ENCODE data around the gene NRN1. TPM values are rescaled to one million over a fixed set of nuclear protein-coding genes. Genes with fewer than 3 reads are reported as not detected.
A peak's percentile ranks its signal among the peaks of the same experiment; 100 is the strongest.

The NRN1 gene
- total RNA-seq, 3 donors from 2014 or later (not counting 1 experiment from before 2014, with no cell fraction given), result not detected

DNA sequence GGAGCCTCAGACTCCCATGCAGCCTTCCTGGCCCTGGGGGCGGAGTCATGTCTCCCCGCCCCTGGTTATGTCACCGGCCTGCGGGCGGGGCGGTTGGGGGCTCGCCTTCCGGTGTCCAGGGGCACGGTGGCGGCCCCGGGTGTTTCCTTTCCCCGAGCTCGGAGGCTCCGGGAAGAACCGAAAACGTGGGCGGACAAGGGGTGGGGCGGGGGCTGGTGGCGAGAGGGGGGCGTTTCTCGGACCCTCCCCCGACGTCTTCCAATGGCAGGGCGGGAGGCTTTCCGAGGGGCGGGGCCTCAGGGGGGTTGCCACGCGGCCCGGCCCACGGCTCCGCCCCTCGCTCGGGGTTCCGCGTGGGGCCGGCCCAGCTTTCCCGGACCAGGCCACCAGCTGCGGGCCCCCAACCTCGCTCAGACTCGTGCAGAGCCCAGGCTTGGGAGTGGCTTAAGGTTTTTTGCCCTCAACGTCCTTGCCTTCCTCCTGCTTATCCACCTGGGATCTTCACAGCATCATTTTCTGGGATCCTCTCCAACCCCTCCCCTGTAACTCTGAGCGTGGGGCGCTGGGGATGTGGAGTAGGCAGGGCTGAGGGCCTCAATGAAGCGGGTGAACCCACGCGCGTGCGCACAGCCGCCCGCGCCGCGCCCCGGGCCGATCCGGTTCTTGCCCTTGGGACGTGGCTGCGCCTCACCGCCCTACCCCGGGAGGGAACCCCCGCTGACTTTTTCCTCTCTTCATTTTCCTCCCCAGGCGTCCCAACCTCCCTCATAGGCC, 2.1 kb upstream of the NRN1 start:
- intact Hi-C loops (cut with micrococcal nuclease), result loop anchor here (2.0 to 10.0 kb wide), 2 partner anchors 494 to 536 kb away; no protein-coding TSS in a partner anchor
- Histone ChIP-seq H3K36me3 (ENCODE audit: control insufficient read depth, insufficient read depth, low read length) (no peaks in the 10 kb centered on the region), H3K9me3 (ENCODE audit: control insufficient read depth, insufficient read depth, low read length) (peaks cover 12% of the 10 kb centered on the region), H3K4me3 (ENCODE audit: low read length) (peak overlapping the region; percentile 30), H3K27me3 (ENCODE audit: control insufficient read depth, insufficient read depth, low read length) (peaks cover 59% of the 10 kb centered on the region), H3K4me1 (ENCODE audit: control insufficient read depth, insufficient read depth, low read length) (peaks cover 46% of the 10 kb centered on the region), H3K27ac (ENCODE audit: low read length) (no peak overlapping the region)
- Mint-ChIP-seq H3K36me3 (peaks cover 12% of the 10 kb centered on the region), H3K27ac (peak overlapping the region in 1 of 2 donors; percentile 65), H3K9me3 (no peaks in the 10 kb centered on the region), H3K27me3 (ENCODE audit: low read depth in 2 of 2) (peaks cover 58 to 75% of the 10 kb centered on the region in 2 donors), H3K4me1 (peaks cover 52 to 54% of the 10 kb centered on the region in 2 donors), H3K4me3 (peak overlapping the region; percentile 91)
- ATAC-seq (peak; percentile 68 to 73 (median 73)), DNase-seq (peak in 1 of 2 donors; percentile 57)
- TF ChIP-seq, protein P1, sequence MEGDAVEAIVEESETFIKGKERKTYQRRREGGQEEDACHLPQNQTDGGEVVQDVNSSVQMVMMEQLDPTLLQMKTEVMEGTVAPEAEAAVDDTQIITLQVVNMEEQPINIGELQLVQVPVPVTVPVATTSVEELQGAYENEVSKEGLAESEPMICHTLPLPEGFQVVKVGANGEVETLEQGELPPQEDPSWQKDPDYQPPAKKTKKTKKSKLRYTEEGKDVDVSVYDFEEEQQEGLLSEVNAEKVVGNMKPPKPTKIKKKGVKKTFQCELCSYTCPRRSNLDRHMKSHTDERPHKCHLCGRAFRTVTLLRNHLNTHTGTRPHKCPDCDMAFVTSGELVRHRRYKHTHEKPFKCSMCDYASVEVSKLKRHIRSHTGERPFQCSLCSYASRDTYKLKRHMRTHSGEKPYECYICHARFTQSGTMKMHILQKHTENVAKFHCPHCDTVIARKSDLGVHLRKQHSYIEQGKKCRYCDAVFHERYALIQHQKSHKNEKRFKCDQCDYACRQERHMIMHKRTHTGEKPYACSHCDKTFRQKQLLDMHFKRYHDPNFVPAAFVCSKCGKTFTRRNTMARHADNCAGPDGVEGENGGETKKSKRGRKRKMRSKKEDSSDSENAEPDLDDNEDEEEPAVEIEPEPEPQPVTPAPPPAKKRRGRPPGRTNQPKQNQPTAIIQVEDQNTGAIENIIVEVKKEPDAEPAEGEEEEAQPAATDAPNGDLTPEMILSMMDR (IDR thresholded peaks at IDR 0.05), result no peak
- 2% methylated on average over 61 of the region's 62 CpGs for WGBS (ENCODE audit: insufficient coverage)

GRCh38 chr6:6008089-6008647, 1.4 kb upstream of the NRN1 start:
- WGBS (ENCODE audit: insufficient coverage), result 3% methylated on average over 18 of the region's 18 CpGs
- peak overlapping the region; percentile 46 to 65 for H3K27ac Mint-ChIP-seq
- Histone ChIP-seq H3K27ac (ENCODE audit: low read length) (no peak overlapping the region), H3K9me3 (ENCODE audit: control insufficient read depth, insufficient read depth, low read length) (peaks cover 13% of the 10 kb centered on the region), H3K4me1 (ENCODE audit: control insufficient read depth, insufficient read depth, low read length) (peaks cover 52% of the 10 kb centered on the region), H3K36me3 (ENCODE audit: control insufficient read depth, insufficient read depth, low read length) (no peaks in the 10 kb centered on the region), H3K27me3 (ENCODE audit: control insufficient read depth, insufficient read depth, low read length) (peaks cover 66% of the 10 kb centered on the region), H3K4me3 (ENCODE audit: low read length) (peak overlapping the region; percentile 24)
- H3K4me3 Mint-ChIP-seq, result peak overlapping the region; percentile 91
- intact Hi-C loops (cut with micrococcal nuclease), result loop anchor here (2.0 to 10.0 kb wide), 2 partner anchors 493 to 535 kb away; no protein-coding TSS in a partner anchor
- no peaks in the 10 kb centered on the region for H3K9me3 Mint-ChIP-seq
- TF ChIP-seq, protein P1 (IDR thresholded peaks at IDR 0.05), result no peak
- ATAC-seq (peak in 1 of 3 donors; percentile 5), DNase-seq (no peak)
- peaks cover 55 to 59% of the 10 kb centered on the region in 2 donors for H3K4me1 Mint-ChIP-seq
- peaks cover 58 to 69% of the 10 kb centered on the region in 2 donors for H3K27me3 Mint-ChIP-seq (ENCODE audit: low read depth in 2 of 2)
- peaks cover 12% of the 10 kb centered on the region for H3K36me3 Mint-ChIP-seq

DNA sequence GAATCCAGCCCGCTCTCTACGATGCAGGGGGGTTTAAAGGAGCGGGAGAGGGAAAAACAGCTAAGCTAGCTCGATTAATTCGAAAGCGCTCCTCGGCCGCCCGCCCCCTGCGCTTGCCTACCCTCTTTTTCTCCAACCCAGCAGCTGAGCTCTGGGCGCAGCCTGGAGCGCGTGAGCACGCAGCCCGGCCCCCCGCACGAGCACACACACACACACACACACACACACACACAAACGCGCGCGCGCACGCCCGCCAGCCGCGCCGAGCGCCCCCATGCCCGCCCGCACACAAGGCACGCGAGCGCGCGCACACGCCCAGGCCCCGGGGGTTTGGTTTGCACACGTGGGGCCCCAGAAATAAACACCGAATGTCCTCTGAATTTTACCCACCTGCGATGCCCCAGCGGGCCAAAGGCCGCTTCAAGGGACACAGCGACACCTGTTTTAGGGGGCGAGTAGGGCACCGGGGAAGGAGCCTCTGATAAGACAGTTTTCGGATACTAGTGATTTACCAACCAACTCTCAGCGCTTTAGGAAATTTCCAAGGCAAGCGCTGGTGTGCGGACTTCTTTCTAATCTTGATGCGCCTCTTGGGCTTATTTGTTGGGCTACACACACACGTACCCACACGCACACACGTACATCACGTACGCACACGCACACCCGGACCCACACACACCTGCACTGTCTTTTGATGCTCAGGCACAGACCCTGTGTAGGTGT, 802 bp upstream of the NRN1 start:
- H3K27ac Mint-ChIP-seq, result peak overlapping the region; percentile 46 to 65
- DNase-seq, result peak in 1 of 2 donors; percentile 62
- peaks cover 59 to 65% of the 10 kb centered on the region in 2 donors for H3K4me1 Mint-ChIP-seq

More for the DNA sequence above, 802 bp upstream of the NRN1 start:
- 4% methylated on average over 57 of the region's 57 CpGs for WGBS (ENCODE audit: insufficient coverage)
- H3K36me3 ChIP-seq (ENCODE audit: control insufficient read depth, insufficient read depth, low read length), result no peaks in the 10 kb centered on the region
- peaks cover 62 to 68% of the 10 kb centered on the region in 2 donors for H3K27me3 Mint-ChIP-seq (ENCODE audit: low read depth in 2 of 2)
- H3K4me3 Mint-ChIP-seq, result peak overlapping the region; percentile 91
- no peaks in the 10 kb centered on the region for H3K9me3 Mint-ChIP-seq
- peaks cover 59% of the 10 kb centered on the region for H3K4me1 ChIP-seq (ENCODE audit: control insufficient read depth, insufficient read depth, low read length)
- peak in 2 of 3 donors; percentile 30 to 33 for ATAC-seq
- peaks cover 72% of the 10 kb centered on the region for H3K27me3 ChIP-seq (ENCODE audit: control insufficient read depth, insufficient read depth, low read length)
- TF ChIP-seq, protein P1 (IDR thresholded peaks at IDR 0.05), result no peak
- peaks cover 12% of the 10 kb centered on the region for H3K36me3 Mint-ChIP-seq
- peaks cover 13% of the 10 kb centered on the region for H3K9me3 ChIP-seq (ENCODE audit: control insufficient read depth, insufficient read depth, low read length)
- no peak overlapping the region for H3K4me3 ChIP-seq (ENCODE audit: low read length)
- no peak overlapping the region for H3K27ac ChIP-seq (ENCODE audit: low read length)
- intact Hi-C loops (cut with micrococcal nuclease), result loop anchor here (2.0 to 10.0 kb wide), 2 partner anchors 493 to 535 kb away; no protein-coding TSS in a partner anchor

Measured in natural killer cell (primary cell).